ENCODE data around the gene KIF20A.
A peak's percentile ranks its signal among the peaks of the same experiment; 100 is the strongest.
"Not testable (repeated sequence)": the region's sequence is repeated elsewhere in the genome, so short reads cannot be mapped to it uniquely, and the experiment has no call there.

The KIF20A gene

DNA sequence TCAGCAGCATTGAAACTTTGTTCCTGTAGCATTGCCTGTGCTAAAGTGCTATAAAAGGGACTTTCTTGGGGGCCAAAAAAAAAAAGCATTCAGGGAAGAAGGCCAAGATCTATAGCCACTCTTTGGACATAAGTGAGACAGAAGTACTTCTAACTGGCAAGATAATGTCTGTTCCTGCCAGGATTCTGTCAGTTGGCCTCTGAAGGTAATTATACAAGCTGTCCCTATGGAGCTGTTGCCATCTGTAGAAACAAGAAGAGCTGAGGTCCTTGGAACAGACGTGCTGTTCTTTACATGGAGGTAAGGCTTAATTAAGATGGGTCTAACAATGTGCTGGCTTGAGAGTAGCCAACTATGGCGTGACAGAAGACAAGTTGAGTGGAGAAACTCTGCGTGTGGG lies 9.7 kb downstream of the KIF20A start:
- DNase-seq: no peak

DNA sequence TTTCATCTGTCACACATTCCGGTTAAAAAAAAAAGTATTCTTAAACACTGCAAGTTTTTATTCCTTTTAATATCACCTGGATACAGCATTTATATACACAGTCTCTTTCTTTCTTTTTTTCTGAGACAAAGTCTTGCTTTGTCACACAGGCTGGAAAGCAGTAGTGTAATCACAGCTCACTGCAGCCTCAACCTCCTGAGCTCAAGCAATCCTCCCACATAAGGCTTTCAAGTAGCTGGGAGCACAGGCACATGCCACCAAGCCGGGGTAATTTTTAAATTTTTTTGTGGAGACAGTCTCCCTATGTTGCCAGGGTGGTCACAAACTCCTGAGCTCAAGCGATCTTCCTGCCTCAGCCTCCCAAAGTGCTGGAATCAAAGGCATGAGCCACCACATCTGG lies 13.9 kb downstream of the KIF20A start:
- DNase-seq: no peak

DNA sequence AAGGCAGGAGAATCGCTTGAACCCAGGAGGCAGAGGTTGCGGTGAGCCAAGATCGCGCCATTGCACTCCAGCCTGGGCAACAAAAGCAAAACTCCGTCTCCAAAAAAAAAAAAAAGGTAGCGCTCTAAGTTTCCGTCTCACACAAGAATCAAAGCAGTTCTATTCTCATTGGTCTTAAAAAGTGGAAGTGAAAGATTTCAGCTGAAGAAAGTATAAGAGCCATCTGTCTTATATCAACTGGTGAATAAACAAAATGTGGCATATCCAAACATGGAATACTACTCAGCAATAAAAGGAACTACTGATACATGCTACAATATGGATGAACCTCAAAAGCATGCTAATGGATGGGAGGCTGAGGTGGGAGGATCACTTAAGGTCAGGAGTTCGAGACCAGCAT lies 14.9 kb downstream of the KIF20A start:
- not testable (repeated sequence) for DNase-seq

DNA sequence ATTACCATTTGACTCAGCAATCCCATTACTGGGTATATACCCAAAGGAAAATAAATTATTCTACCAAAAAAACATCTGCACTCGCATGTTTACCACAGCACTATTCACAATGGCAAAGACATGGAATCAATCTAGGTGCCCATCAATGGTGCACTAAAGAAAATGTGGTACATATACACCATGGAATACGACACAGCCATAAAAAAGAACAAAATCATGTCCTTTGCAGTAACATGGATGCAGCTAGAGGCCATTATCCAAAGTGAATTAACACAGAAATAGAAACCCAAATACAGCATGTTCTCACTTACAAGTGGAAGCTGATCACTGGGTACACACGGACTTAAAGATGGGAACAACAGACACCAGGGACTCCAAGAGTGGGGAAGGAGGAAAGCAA lies 32.1 kb downstream of the KIF20A start:
- no peak for DNase-seq

DNA sequence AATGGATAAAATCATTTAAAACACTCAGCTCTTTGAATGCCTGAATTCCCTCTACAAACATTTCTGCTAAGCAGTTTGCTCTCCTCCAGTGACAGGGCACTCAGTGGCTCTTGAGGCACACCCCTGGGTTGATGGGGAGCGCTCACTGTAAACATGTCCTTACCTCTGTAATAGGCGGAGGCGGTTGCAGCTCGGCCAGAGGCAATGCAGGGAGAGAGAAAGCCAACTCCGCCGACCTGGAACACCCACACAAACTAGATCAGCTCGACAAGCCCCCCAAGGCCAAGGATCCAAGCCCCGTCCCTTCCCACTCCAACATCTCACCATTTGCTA lies 33.9 kb downstream of the KIF20A start:
- no peak for DNase-seq

DNA sequence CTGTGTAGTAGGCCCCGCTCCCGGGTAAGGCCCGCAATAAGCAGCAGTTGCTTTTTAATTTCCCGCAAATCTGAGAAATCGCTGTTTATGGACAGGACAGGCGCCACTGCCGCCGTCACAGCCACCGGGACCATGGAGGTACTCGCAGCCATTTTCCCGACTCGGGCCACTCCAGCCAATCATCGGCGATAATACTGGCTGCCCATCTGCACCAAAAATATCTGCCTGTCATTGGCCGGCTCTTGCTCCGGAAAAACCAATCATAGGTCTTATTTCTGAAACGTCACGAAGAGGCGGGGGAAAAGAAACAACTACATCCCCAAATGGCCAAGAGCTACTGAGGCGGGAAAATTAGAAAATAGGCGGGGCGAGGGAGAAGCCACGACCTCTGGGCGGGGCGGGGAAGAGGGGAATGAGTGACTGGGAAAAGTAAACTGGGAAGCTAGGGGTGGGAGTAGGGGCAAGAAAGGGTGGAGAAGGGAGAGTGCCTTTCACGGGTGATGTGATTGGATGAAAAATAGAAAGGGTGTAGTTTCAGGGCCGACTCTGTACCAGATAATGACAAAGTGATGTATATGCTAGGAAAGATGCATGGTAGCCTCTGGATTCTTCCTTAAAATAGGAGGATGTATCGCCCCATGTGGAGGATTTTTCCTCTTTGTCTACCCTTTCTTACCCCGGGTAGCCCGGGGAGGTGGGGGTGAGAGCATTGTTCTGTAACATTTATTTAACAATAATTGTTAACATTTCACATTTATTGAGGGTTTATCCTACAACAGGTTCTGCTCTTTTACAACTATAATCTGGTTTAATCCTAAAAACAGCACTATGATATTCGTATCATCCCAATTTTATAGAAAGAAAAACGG lies 34.5 kb downstream of the KIF20A start, which contains the start of gene CDC23:
CDC23 (minus strand) TSS at position 163 of the 869 bp plus-strand sequence; CDS start at position 152, 11 bp downstream.
- DNase-seq: peak; percentile 63 to 80 (median 69)

DNA sequence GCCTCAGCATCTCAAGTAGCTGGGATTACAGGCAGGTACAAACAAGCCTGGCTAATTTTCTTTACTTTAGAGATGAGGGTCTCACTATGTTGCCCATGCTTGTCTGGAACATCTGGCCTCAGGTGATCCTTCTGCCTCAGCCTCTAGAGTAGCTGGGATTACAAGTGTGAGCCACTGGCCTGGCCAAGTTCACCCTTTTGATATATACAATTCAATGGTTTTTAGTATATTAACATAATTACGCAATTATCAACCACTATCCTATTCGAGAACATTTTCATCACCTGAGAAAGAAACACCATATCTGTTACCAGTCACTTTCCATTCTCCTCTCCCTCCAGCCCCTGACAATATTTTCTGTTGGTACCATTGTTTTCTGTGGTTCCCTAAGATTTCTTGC lies 37.9 kb downstream of the KIF20A start:
- DNase-seq: no peak

DNA sequence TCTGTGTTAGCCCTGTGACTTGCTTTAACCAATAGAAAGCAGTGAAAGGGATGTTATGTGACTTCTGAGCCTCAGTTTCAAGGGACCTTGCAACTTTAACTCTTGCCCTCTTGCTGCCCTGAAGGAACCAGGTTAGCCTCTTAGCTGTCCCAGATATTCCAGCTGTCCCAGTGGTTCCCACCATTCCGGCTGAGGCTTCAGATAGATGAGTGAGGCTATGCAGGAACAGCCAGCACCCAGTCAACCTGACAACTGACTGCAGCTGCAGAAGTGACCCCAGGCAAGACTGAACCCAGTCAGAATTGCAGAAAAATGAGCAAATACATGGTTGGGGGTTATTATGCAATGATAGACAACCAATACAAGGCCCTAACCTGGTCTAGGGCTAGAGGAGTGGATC lies 44.6 kb downstream of the KIF20A start:
- DNase-seq: no peak

DNA sequence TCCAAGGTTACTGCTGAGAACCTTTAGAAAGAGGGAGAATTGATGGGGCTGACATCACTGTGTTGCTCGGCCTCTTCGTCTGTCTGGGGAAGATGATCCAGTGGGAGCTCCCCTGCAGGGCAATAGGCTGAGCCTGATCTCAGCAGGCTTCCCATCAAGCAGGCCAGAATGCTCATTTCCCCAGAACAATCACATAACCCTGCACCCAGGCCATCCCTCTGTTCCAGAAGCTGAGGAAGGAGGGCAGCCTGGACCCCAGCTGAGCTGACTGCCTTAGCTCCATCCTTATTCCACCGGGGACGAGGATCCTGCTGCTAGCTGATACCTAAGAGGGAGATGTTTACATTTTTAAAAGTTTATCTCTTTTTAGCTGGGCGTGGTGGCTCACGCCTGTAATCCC lies 45.8 kb downstream of the KIF20A start:
- no peak for DNase-seq

DNA sequence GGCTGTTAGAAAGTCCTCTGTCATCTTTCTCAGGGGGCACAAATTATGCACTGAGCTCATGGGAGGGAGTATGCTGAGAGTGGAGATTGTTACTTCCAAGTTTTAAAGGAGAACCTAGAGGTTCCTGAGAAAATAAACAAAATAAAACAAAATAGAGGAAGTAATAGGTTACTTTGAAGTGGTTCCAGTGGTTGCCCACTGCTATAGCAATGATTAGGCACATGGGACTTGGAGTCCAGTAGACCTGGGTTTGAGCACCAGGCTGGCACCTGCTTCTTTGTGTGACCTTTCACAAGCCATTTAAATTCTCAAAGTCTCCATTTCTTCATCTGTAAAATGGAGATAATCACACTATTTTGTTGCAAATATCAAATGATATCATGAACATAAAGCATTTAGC lies 48.0 kb downstream of the KIF20A start:
- DNase-seq: no peak

DNA sequence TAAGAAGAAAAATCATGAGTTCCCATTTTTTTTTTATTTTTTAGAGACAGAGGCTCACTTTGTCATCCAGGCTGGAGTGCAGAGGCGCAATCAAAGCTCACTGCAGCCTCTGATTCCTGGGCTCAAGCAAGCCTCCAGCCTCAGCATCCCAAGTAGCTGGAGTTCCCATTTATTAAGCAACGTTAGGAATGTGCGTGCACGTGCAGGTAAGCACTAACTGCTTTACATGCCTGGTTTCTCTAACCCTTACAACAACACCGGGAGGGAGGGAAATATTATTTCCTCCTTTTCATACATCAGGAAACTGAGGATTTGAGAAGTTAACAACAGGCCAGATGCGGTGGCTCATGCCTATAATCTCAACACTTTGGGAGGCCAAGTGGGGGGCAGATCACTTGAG lies 50.5 kb downstream of the KIF20A start:
- DNase-seq: no peak

DNA sequence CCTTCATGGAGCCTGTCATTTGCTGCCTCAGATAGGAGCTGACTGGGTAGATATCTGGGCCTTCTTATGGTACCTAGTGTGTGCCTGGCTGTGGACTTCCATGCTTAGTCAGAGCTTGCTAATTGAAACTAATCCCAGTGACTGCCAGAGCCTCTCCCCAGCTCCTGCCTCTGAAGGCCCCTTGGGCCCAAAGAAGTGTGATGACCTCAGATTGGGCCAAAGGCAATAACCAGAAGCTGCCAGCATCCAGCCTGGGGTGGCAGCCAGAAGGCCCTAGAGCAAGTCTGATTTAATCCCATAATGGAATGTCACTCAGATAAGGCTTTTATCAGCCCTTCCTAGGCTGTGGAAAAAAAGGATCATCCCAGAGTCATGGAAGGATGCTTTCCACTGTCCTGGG lies 51.3 kb downstream of the KIF20A start:
- no peak for DNase-seq

DNA sequence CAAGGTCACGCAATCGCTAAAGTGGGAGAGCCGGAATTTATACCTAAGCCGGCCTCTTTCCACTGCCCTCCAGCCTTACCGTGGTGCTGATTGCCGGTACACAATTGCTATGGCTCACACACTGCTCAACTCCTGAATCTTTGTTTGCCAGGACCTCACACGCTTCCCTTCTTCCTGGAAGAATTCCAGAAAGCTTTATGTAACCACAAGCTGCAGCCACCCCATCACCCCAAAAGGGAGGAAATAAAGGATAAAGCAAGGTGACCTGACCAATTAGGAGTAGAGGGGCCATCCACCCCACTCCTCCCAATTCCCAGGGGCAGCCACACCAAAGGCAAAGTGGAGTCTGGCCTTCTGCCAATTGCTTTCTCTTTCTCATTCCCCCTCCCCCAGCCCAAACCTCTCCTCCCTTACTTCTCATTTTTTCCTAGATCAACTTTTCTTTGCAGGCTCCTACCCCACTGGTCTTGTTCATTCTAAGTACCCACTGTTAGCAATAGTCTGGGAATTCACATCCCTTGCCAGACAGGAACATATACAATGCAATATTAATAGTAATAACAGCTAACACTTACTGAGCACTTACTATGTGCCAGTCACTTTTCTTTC lies 52.2 kb downstream of the KIF20A start:
- DNase-seq: no peak

DNA sequence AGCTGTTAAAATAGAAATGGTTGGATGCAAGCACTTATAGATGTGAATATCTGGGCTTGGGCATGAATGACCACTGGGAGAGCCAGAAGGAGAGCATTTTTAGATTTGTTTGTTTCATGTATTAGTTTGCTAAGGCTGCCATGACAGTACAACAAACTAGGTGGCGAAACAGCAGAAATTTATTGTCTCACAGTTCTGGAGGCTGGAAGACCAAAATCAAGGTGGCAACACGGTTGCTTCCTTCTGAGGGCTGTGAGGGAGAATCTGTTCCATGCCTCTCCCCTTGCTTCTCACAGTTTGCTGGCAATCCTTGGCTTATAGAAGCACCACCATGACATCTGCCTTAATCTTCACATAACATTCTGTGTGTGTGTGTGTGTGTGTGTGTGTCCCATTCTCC lies 54.4 kb downstream of the KIF20A start:
- no peak for DNase-seq

DNA sequence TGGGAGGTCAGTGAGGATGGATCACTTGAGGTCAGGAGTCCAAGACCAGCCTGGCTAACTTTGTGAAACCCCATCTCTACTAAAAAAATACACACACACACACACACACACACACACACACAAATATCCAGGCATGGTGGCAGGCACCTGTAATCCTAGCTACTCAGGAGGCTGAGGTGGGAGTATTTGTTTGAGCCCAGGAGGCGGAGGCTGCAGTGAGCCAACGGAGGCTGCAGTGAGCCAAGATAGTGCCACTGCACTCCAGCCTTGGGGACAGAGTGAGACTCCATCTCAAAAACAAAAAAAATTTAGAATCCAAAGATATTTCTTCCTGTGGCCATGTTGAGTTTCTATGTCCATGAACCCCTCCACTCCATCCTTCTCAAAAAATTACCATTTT lies 55.7 kb downstream of the KIF20A start:
- DNase-seq: no peak
